PC-9 (cell line): ENCODE measurements around the gene CDH13. TPM values are rescaled to one million over a fixed set of nuclear protein-coding genes. Genes with fewer than 3 reads are reported as not detected.

Experiments used
- BruUV-seq: library from RNA; stranded (reverse); fragments of 400-500 nt; replicated peaks from 2 replicates; lab custom pipeline; 2021; lab: Mats Ljungman, UMichigan
- CTCF ChIA-PET: fragments of 300-600 bp; sonication (Branson Sonifier 250); formaldehyde crosslinking; loops from one replicate; lab custom pipeline; 2022; ENCODE audit warnings: antibody characterized with exemption; lab: Charles Lee
- POLR2A ChIA-PET: fragments of 300-600 bp; sonication (Branson Sonifier 250); formaldehyde crosslinking; loops from one replicate; lab custom pipeline; 2022; ENCODE audit warnings: antibody characterized with exemption; ENCODE audit not compliant: unreplicated experiment; lab: Charles Lee
- DNase-seq, 2 experiments: peaks; one replicate each; pipeline versions ENCODE4 v3.0.0 to v3.0.0-alpha.2; 2015 to 2022; ENCODE audit warnings: mixed read lengths in 1 of 2
- H2AFZ ChIP-seq: fragments of 200-600 bp; sonication (generic); 2 replicates; pipeline ENCODE4 v1.8.1; 2017; ENCODE audit warnings: antibody characterized with exemption
- H3F3A ChIP-seq: fragments of 200-600 bp; sonication (generic); 2 replicates; pipeline ENCODE4 v1.8.1; 2017; ENCODE audit warnings: antibody characterized with exemption, mild to moderate bottlenecking, low read depth; ENCODE audit not compliant: insufficient read depth
- H3K27ac ChIP-seq: fragments of 200-600 bp; sonication (generic); 2 replicates; pipeline ENCODE4 v1.6.1; 2016; ENCODE audit warnings: mixed run types
- H3K27me3 ChIP-seq: fragments of 200-600 bp; sonication (generic); 2 replicates; pipeline ENCODE4 v1.6.1; 2016; ENCODE audit warnings: low read depth, mixed run types; ENCODE audit not compliant: insufficient read depth
- H3K36me3 ChIP-seq: fragments of 200-600 bp; sonication (generic); 2 replicates; pipeline ENCODE4 v1.6.1; 2016; ENCODE audit warnings: low read depth, mixed run types
- H3K4me1 ChIP-seq: fragments of 200-600 bp; sonication (generic); replicated peaks from 2 replicates; pipeline ENCODE4 v1.6.1; 2016; ENCODE audit warnings: mixed run types; ENCODE audit not compliant: insufficient read depth
- H3K4me2 ChIP-seq: fragments of 200-600 bp; sonication (generic); 2 replicates; pipeline ENCODE4 v1.6.1; 2017; ENCODE audit warnings: mixed run types
- H3K4me3 ChIP-seq: fragments of 200-600 bp; sonication (generic); 2 replicates; pipeline ENCODE4 v1.6.1; 2016; ENCODE audit warnings: mixed run types
- H3K79me2 ChIP-seq: fragments of 200-600 bp; sonication (generic); 2 replicates; pipeline ENCODE4 v1.6.1; 2017; ENCODE audit warnings: low read depth, mixed run types
- H3K9me2 ChIP-seq: fragments of 200-600 bp; sonication (generic); 2 replicates; pipeline ENCODE4 v1.8.1; 2017; ENCODE audit warnings: mild to moderate bottlenecking; ENCODE audit not compliant: insufficient read depth
- H3K9me3 ChIP-seq: fragments of 200-600 bp; sonication (generic); 2 replicates; pipeline ENCODE4 v1.8.1; 2016; ENCODE audit warnings: low read depth; ENCODE audit not compliant: insufficient read depth
- H4K20me1 ChIP-seq: fragments of 200-600 bp; sonication (generic); 2 replicates; pipeline ENCODE4 v1.8.1; 2017; ENCODE audit not compliant: insufficient read depth
- EZH2 ChIP-seq: fragments of 200-600 bp; sonication (generic); IDR thresholded peaks from 2 replicates; pipeline ENCODE4 v1.8.0; 2017; ENCODE audit warnings: antibody characterized with exemption, low read depth
- intact Hi-C: fragments of 100-400 bp; cut with micrococcal nuclease; formaldehyde crosslinking; loops from one replicate; pipeline ENCODE4 v1.10.0; 2022; ENCODE audit not compliant: unreplicated experiment
- total RNA-seq: library from RNA; stranded (reverse); gene quantifications from 2 replicates; pipeline ENCODE4 v1.2.3, GENCODE V29; 2021
- TF ChIP-seq, protein P1 (sequence below): fragments of 200-600 bp; sonication (generic); conservative IDR thresholded peaks from 2 replicates; pipeline ENCODE4 v1.6.1; 2017; ENCODE audit warnings: mixed run types, antibody characterized with exemption, mild to moderate bottlenecking, moderate library complexity

Gene CDH13
- total RNA-seq, 1 experiment from 2014 or later: 0.24 TPM

DNA sequence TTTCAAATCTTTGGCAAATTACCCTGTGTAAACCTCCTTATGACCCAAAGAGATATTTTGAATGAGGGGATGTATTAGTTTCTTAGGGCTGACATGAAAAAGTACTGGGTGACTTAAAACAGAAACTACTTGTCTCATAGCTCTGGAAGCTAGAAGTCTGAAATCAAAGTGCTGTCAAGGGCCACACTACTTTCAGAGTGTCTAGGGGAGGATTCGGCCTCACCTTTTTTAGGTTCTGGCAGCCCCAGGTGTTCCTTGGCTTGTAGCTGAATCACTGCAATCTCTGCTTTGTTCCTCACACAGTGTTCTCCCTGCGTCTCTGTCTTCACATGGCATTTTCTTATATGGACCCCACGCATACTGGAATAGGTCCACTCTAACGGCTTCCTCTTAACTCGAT, 322.2 kb downstream of the CDH13 start:
- no peak overlapping the region for H2AFZ ChIP-seq
- no peaks in the 10 kb centered on the region for H3K9me3 ChIP-seq
- no peaks in the 10 kb centered on the region for H3K4me1 ChIP-seq
- H3K27ac ChIP-seq: no peak overlapping the region
- no peaks in the 10 kb centered on the region for H4K20me1 ChIP-seq
- intact Hi-C loops: no loop called here
- H3K27me3 ChIP-seq: no peaks in the 10 kb centered on the region
- no peak for DNase-seq
- no peaks in the 10 kb centered on the region for H3F3A ChIP-seq
- no peaks in the 10 kb centered on the region for H3K36me3 ChIP-seq
- POLR2A ChIA-PET: no interaction called here
- no peak overlapping the region for H3K4me3 ChIP-seq
- H3K79me2 ChIP-seq: no peaks in the 10 kb centered on the region
- H3K4me2 ChIP-seq: no peak overlapping the region
- BruUV-seq: no TSS peak
- TF ChIP-seq, protein P1, sequence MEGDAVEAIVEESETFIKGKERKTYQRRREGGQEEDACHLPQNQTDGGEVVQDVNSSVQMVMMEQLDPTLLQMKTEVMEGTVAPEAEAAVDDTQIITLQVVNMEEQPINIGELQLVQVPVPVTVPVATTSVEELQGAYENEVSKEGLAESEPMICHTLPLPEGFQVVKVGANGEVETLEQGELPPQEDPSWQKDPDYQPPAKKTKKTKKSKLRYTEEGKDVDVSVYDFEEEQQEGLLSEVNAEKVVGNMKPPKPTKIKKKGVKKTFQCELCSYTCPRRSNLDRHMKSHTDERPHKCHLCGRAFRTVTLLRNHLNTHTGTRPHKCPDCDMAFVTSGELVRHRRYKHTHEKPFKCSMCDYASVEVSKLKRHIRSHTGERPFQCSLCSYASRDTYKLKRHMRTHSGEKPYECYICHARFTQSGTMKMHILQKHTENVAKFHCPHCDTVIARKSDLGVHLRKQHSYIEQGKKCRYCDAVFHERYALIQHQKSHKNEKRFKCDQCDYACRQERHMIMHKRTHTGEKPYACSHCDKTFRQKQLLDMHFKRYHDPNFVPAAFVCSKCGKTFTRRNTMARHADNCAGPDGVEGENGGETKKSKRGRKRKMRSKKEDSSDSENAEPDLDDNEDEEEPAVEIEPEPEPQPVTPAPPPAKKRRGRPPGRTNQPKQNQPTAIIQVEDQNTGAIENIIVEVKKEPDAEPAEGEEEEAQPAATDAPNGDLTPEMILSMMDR: no peak
- TF ChIP-seq EZH2: no peak
- CTCF ChIA-PET: no interaction called here
- H3K9me2 ChIP-seq: no peaks in the 10 kb centered on the region

DNA sequence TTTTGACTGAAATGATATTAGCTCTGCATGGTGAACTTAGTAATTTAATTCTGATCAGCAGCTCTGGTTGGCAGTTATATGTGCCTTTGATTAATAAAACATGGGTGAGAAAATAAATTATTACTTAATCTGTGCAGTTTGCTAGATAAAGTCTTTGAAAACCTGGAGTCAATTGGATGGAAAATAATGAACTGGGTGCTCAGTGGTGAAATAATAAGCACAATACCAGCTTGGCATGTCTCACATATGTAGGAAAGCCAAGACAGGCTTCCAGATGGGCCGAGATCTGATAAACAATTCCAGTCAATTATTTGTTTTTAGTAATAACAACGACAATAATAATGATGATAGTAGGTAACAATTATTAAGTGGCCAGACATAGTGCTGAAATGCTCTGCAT, 326.7 kb downstream of the CDH13 start:
- BruUV-seq: no TSS peak
- no peaks in the 10 kb centered on the region for H3F3A ChIP-seq

DNA sequence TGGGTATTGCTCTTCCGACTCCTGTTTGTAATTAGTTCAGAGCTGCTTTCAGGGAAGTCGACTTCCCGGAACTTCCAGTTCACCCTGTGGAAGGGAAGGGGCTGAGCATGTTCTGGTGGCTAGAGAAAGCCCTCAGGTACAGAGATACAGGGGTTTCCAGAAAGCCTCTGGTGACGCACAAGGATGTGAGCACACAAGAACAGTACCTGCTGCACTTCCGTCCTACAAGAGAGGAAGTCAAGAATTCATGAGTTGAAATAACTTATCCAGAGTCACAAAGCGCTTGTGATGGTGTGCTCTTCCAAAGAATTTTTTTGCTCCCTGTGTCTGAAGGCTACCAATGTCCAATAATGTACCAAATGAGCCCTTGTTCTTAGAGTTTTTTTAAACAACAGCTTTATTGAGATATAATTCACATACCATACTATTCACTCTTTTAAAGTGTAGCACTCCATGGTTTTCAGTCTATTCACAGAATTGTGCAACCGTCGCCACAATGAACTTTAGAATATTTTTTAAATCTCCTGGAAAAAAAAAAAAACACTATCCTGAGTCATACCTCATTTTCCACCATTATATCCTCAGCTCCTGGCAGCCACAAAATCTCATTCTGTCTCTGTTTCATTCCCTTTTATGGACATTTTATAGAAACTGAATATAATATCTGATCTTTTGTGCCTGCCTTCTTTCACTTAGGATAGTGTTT, 327.6 kb downstream of the CDH13 start:
- H2AFZ ChIP-seq: no peak overlapping the region
- TF ChIP-seq EZH2: no peak
- TF ChIP-seq, protein P1: no peak
- no peaks in the 10 kb centered on the region for H3K79me2 ChIP-seq
- no peak overlapping the region for H3K4me2 ChIP-seq
- H3K9me3 ChIP-seq: no peaks in the 10 kb centered on the region
- ChIA-PET POLR2A (no interaction called here), CTCF (no interaction called here)
- no peaks in the 10 kb centered on the region for H4K20me1 ChIP-seq
- H3F3A ChIP-seq: no peaks in the 10 kb centered on the region
- H3K9me2 ChIP-seq: no peaks in the 10 kb centered on the region
- H3K27me3 ChIP-seq: 0 out of 2 replicates have a peak, but pooled peaks cover 3% of the 10 kb centered on the region
- no TSS peak for BruUV-seq
- intact Hi-C loops: no loop called here
- no peaks in the 10 kb centered on the region for H3K4me1 ChIP-seq
- H3K4me3 ChIP-seq: no peak overlapping the region
- DNase-seq: no peak
- H3K27ac ChIP-seq: no peak overlapping the region
- no peaks in the 10 kb centered on the region for H3K36me3 ChIP-seq

More for the DNA sequence above, 326.7 kb downstream of the CDH13 start:
- POLR2A ChIA-PET: no interaction called here
- no peaks in the 10 kb centered on the region for H3K9me3 ChIP-seq
- H3K9me2 ChIP-seq: no peaks in the 10 kb centered on the region
- H3K36me3 ChIP-seq: no peaks in the 10 kb centered on the region
- no peak overlapping the region for H3K4me2 ChIP-seq
- H3K27ac ChIP-seq: no peak overlapping the region
- intact Hi-C loops: no loop called here
- no peak for TF ChIP-seq EZH2
- TF ChIP-seq, protein P1: no peak
- no peaks in the 10 kb centered on the region for H3K4me1 ChIP-seq
- CTCF ChIA-PET: no interaction called here
- no peaks in the 10 kb centered on the region for H3K79me2 ChIP-seq
- H2AFZ ChIP-seq: no peak overlapping the region
- H3K27me3 ChIP-seq: 0 out of 2 replicates have a peak, but pooled peaks cover 3% of the 10 kb centered on the region
- no peak for DNase-seq
- no peaks in the 10 kb centered on the region for H4K20me1 ChIP-seq
- H3K4me3 ChIP-seq: no peak overlapping the region
